Loucy (cell line): ENCODE data around the gene HCRTR2.

ENCODE experiments used
- H2AFZ ChIP-seq: fragments of 200-600 bp; sonication (generic); 2 replicates; pipeline ENCODE4 v1.6.0; 2016; ENCODE audit warnings: antibody characterized with exemption, mild to moderate bottlenecking, low read length, moderate library complexity
- H3F3A ChIP-seq: fragments of 200-600 bp; 2 replicates; pipeline ENCODE4 v1.6.0; 2016; ENCODE audit warnings: antibody characterized with exemption, low read depth, mild to moderate bottlenecking
- H3K27me3 ChIP-seq: fragments of 200-600 bp; sonication (generic); 2 replicates; pipeline ENCODE4 v1.6.1; 2014; ENCODE audit warnings: low read length, mild to moderate bottlenecking; ENCODE audit not compliant: insufficient read depth, poor library complexity, severe bottlenecking
- H3K36me3 ChIP-seq: fragments of 200-600 bp; sonication (generic); 2 replicates; pipeline ENCODE4 v1.6.1; 2016; ENCODE audit warnings: low read length; ENCODE audit not compliant: insufficient read depth
- H3K4me1 ChIP-seq: fragments of 200-600 bp; sonication (generic); 2 replicates; pipeline ENCODE4 v1.5.1; 2014; ENCODE audit warnings: low read length, mild to moderate bottlenecking; ENCODE audit not compliant: insufficient read depth, poor library complexity, severe bottlenecking
- H3K4me2 ChIP-seq: fragments of 200-600 bp; sonication (generic); 2 replicates; pipeline ENCODE4 v1.6.0; 2014; ENCODE audit warnings: antibody characterized with exemption, low read length, low read depth, mild to moderate bottlenecking; ENCODE audit not compliant: poor library complexity, severe bottlenecking
- H3K4me3 ChIP-seq: fragments of 200-600 bp; sonication (generic); 2 replicates; pipeline ENCODE4 v1.5.1; 2014; ENCODE audit warnings: low read length, mild to moderate bottlenecking, mixed read lengths; ENCODE audit not compliant: poor library complexity, severe bottlenecking
- H3K79me2 ChIP-seq: fragments of 200-600 bp; sonication (generic); 2 replicates; pipeline ENCODE4 v1.6.1; 2014; ENCODE audit warnings: low read length; ENCODE audit not compliant: insufficient read depth
- H3K9ac ChIP-seq: fragments of 200-600 bp; sonication (generic); 2 replicates; pipeline ENCODE4 v1.6.0; 2014; ENCODE audit warnings: mild to moderate bottlenecking, low read depth, low read length, moderate library complexity; ENCODE audit not compliant: poor library complexity, severe bottlenecking
- H3K9me2 ChIP-seq: fragments of 200-600 bp; sonication (generic); replicated peaks from 2 replicates; pipeline ENCODE4 v1.6.1; 2016; ENCODE audit warnings: low read depth, low read length, mixed read lengths
- H3K9me3 ChIP-seq: fragments of 200-600 bp; sonication (generic); 2 replicates; pipeline ENCODE4 v1.6.1; 2014; ENCODE audit warnings: mild to moderate bottlenecking, antibody characterized with exemption, low read length, low read depth; ENCODE audit not compliant: insufficient read depth
- H4K20me1 ChIP-seq: fragments of 200-600 bp; sonication (generic); 2 replicates; pipeline ENCODE4 v1.6.0; 2014; ENCODE audit warnings: antibody characterized with exemption, low read length, mild to moderate bottlenecking; ENCODE audit not compliant: insufficient read depth, poor library complexity, severe bottlenecking
- EZH2phosphoT487 ChIP-seq: fragments of 200-600 bp; IDR thresholded peaks from 2 replicates; pipeline ENCODE4 v1.6.1; 2018; ENCODE audit warnings: antibody characterized with exemption, mild to moderate bottlenecking, moderate library complexity, borderline replicate concordance
- TF ChIP-seq, protein P1 (sequence below): fragments of 200-600 bp; sonication (generic); conservative IDR thresholded peaks from 2 replicates; pipeline ENCODE4 v1.5.1; 2014; ENCODE audit warnings: mild to moderate bottlenecking, antibody characterized with exemption, low read length

HCRTR2 gene

DNA sequence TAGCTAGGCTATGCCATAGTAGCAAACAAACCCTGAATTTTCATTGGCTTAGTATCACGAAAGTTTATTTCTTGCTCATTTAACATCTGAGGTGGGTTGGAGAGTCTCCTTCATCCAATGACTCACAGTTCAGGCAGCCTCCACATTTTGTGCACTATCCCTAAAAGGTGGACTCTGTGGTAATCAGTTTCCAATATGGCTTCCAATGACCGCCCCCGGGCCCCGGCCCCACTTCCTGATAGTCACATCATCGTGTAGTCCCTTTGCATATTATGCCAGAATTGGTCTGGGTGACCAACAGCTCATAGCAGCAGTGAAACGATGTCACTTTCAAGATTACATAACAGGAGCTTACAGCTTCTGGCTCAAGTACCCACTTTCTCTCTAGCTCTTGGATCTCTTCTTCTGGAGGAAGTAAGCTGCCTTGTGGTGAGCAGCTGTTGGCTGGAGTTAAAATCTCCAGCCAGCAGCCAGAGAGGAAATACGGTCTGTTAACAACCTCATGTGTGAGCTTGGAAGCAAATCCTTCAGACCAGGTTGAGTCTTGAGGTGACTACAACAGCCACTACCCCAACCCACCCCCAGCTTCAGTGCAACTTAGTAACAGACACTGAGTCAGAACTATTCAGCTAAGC lies 7.8 kb downstream of the HCRTR2 start:
- Histone ChIP-seq H3K4me1 (no peaks in the 10 kb centered on the region), H3K79me2 (no peaks in the 10 kb centered on the region), H2AFZ (no peak overlapping the region), H3F3A (no peaks in the 10 kb centered on the region), H3K27me3 (no peaks in the 10 kb centered on the region), H3K36me3 (no peaks in the 10 kb centered on the region), H4K20me1 (no peaks in the 10 kb centered on the region), H3K9ac (no peak overlapping the region), H3K4me3 (no peak overlapping the region), H3K9me3 (no peaks in the 10 kb centered on the region), H3K4me2 (no peak overlapping the region), H3K9me2 (no peaks in the 10 kb centered on the region)
- TF ChIP-seq EZH2phosphoT487 = no peak
- TF ChIP-seq, protein P1, sequence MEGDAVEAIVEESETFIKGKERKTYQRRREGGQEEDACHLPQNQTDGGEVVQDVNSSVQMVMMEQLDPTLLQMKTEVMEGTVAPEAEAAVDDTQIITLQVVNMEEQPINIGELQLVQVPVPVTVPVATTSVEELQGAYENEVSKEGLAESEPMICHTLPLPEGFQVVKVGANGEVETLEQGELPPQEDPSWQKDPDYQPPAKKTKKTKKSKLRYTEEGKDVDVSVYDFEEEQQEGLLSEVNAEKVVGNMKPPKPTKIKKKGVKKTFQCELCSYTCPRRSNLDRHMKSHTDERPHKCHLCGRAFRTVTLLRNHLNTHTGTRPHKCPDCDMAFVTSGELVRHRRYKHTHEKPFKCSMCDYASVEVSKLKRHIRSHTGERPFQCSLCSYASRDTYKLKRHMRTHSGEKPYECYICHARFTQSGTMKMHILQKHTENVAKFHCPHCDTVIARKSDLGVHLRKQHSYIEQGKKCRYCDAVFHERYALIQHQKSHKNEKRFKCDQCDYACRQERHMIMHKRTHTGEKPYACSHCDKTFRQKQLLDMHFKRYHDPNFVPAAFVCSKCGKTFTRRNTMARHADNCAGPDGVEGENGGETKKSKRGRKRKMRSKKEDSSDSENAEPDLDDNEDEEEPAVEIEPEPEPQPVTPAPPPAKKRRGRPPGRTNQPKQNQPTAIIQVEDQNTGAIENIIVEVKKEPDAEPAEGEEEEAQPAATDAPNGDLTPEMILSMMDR = no peak

DNA sequence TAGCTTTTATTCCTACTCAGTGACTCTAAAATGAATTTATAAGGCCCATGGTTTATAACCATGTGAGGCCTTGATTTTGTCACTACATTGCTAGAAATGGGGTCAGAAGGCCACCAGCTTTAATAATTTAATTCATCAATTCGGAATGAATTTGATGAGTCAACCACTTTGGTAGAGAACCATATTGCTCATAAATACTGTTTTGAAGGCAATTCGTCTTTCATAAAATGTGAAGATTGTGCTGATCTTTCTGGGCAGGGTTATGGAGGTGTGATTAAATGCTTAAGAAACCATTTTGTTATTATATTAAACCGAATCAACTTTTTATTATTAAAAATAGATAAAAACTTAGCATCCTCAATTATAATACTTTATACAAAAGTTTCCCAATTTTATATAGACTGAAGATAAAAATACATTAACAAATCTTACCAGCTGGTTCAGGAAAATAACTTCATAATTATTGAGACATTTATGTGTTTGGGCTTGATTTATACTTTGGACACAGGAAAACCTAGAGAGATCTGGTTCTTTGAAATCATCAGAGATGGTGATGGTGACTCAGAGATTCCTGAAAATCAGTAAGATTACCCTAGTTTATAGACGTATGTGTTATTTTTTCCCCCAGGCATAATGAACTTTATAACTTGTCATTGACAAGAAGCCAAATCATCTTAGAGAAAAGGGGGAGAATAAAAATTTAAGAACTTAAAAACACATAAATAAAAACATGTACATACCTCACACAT lies 10.6 kb downstream of the HCRTR2 start:
- H3K4me1 ChIP-seq = no peaks in the 10 kb centered on the region
- H3K79me2 ChIP-seq = no peaks in the 10 kb centered on the region
- H3K4me3 ChIP-seq = no peak overlapping the region
- TF ChIP-seq, protein P1 = no peak
- TF ChIP-seq EZH2phosphoT487 = no peak
- no peaks in the 10 kb centered on the region for H4K20me1 ChIP-seq
- no peak overlapping the region for H2AFZ ChIP-seq
- H3K27me3 ChIP-seq = no peaks in the 10 kb centered on the region
- no peaks in the 10 kb centered on the region for H3K9me3 ChIP-seq
- H3K9me2 ChIP-seq = no peaks in the 10 kb centered on the region
- H3F3A ChIP-seq = no peaks in the 10 kb centered on the region
- H3K36me3 ChIP-seq = no peaks in the 10 kb centered on the region
- no peak overlapping the region for H3K9ac ChIP-seq
- H3K4me2 ChIP-seq = no peak overlapping the region

DNA sequence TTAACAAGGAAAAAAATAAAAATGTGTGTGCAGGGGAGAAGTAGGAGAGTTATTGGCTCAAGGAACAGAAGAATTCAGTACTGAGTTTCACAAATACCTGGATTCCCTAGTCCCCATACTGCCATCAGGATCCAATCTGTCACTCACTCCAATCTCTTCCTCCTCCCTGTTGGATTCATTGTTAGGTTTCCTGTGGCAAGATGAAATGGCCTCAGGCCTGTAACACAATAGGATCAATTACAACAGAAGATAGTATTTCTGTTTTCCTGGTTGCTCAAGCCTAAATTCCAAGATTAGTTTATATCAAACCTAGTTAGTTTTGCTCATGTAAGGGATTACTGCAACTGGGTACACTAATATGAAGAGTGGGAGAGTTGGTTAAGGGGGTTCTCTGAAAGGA lies 24.4 kb downstream of the HCRTR2 start:
- no peak overlapping the region for H3K9ac ChIP-seq
- H2AFZ ChIP-seq = no peak overlapping the region
- TF ChIP-seq, protein P1 = no peak
- TF ChIP-seq EZH2phosphoT487 = no peak

More for the DNA sequence above, 24.4 kb downstream of the HCRTR2 start:
- Histone ChIP-seq H3K79me2 (no peaks in the 10 kb centered on the region), H3K36me3 (no peaks in the 10 kb centered on the region), H3K9me2 (no peaks in the 10 kb centered on the region), H4K20me1 (no peaks in the 10 kb centered on the region), H3K4me2 (no peak overlapping the region), H3K4me1 (no peaks in the 10 kb centered on the region), H3K4me3 (no peak overlapping the region), H3F3A (no peaks in the 10 kb centered on the region), H3K9me3 (no peaks in the 10 kb centered on the region), H3K27me3 (no peaks in the 10 kb centered on the region)
